KBM-7 (cell line): ENCODE data around the gene GATAD2A.

ENCODE experiments used
- DNase-seq: peaks from one replicate; pipeline ENCODE4 v3.0.0-alpha.2; 2015
- in situ Hi-C: fragments of 300-500 bp; cut with MboI; formaldehyde crosslinking; loops from 2 replicates; pipeline ENCODE4 v1.14.3; 2020; ENCODE audit warnings: low sequenced_read_pairs, low pct_unique_long_range_greater_than_20kb, mixed read lengths

GATAD2A gene

GRCh38 chr19:19498255-19498991 lies 92.9 kb downstream of the GATAD2A start:
- in situ Hi-C loops, result no loop called here

GRCh38 chr19:19499272-19499995 lies 94.0 kb downstream of the GATAD2A start:
- no peak for DNase-seq
- in situ Hi-C loops, result no loop called here

More at GRCh38 chr19:19498255-19498991, 92.9 kb downstream of the GATAD2A start:
- no peak for DNase-seq

GRCh38 chr19:19500975-19501644 lies 95.6 kb downstream of the GATAD2A start:
- no peak for DNase-seq
- in situ Hi-C loops, result no loop called here

- in situ Hi-C loops, result no loop called here
- no peak for DNase-seq
Measured at GRCh38 chr19:19501798-19502197, 96.3 kb downstream of the GATAD2A start.

- in situ Hi-C loops, result no loop called here
- no peak for DNase-seq
Measured at GRCh38 chr19:19502281-19502680, 96.8 kb downstream of the GATAD2A start.

- no peak for DNase-seq
- in situ Hi-C loops, result no loop called here
Measured at GRCh38 chr19:19502808-19503602, 97.5 kb downstream of the GATAD2A start.

GRCh38 chr19:19504754-19505668 lies 99.5 kb downstream of the GATAD2A start:
- DNase-seq, result no peak
- in situ Hi-C loops, result no loop called here

GRCh38 chr19:19505669-19506326 lies 100.3 kb downstream of the GATAD2A start:
- in situ Hi-C loops, result no loop called here

GRCh38 chr19:19506592-19506991 lies 101.1 kb downstream of the GATAD2A start:
- in situ Hi-C loops, result no loop called here
- no peak for DNase-seq

More at GRCh38 chr19:19505669-19506326, 100.3 kb downstream of the GATAD2A start:
- DNase-seq, result no peak

- in situ Hi-C loops, result no loop called here
- DNase-seq, result no peak
Measured at GRCh38 chr19:19507354-19507753, 101.9 kb downstream of the GATAD2A start.

- in situ Hi-C loops, result no loop called here
- no peak for DNase-seq
Measured at GRCh38 chr19:19508217-19508616, 102.7 kb downstream of the GATAD2A start.

- in situ Hi-C loops, result no loop called here
- DNase-seq, result no peak
Measured at GRCh38 chr19:19510432-19510831, 105.0 kb downstream of the GATAD2A start.

- in situ Hi-C loops, result no loop called here
Measured at GRCh38 chr19:19513682-19514081, 108.2 kb downstream of the GATAD2A start.

GRCh38 chr19:19514215-19514657 lies 108.8 kb downstream of the GATAD2A start:
- in situ Hi-C loops, result no loop called here
- DNase-seq, result no peak

More at GRCh38 chr19:19513682-19514081, 108.2 kb downstream of the GATAD2A start:
- DNase-seq, result no peak

GRCh38 chr19:19514881-19515641 lies 109.6 kb downstream of the GATAD2A start, which contains the start of gene TSSK6:
TSS of gene TSSK6 (minus strand) at chr19:19515548. CDS start at chr19:19515427, 121 bp downstream.
- no peak for DNase-seq
- in situ Hi-C loops, result no loop called here

GRCh38 chr19:19515642-19516519 lies 110.4 kb downstream of the GATAD2A start, which contains the start of gene NDUFA13:
TSS of gene NDUFA13 (plus strand) at chr19:19516225. CDS start at chr19:19516239, 14 bp downstream.
- peak; percentile 95 for DNase-seq
- in situ Hi-C loops, result no loop called here
